GM20431 (cell line): ENCODE measurements around the gene DDHD1.
"Not testable (repeated sequence)": the region's sequence is repeated elsewhere in the genome, so short reads cannot be mapped to it uniquely, and the experiment has no call there.

Experiments
- in situ Hi-C: fragments of 300-500 bp; cut with MseI, MboI; formaldehyde crosslinking; loops from one replicate; pipeline ENCODE4 v1.15.0; 2020; ENCODE audit warnings: low sequenced_read_pairs; ENCODE audit not compliant: unreplicated experiment

DDHD1 gene

GRCh38 chr14:53109105-53110041 is 43.8 kb downstream of the DDHD1 start:
- in situ Hi-C loops = no loop called here

GRCh38 chr14:53108292-53109104 is 44.6 kb downstream of the DDHD1 start:
- in situ Hi-C loops = no loop called here

- in situ Hi-C loops = no loop called here
These were observed 46.4 kb downstream of the DDHD1 start for GRCh38 chr14:53106768-53107167.

GRCh38 chr14:53103636-53104340 is 49.3 kb downstream of the DDHD1 start:
- in situ Hi-C loops = no loop called here

- in situ Hi-C loops = no loop called here
These were observed 59.9 kb downstream of the DDHD1 start for GRCh38 chr14:53093206-53093605.

GRCh38 chr14:53090853-53091252 is 62.3 kb downstream of the DDHD1 start:
- in situ Hi-C loops = no loop called here

GRCh38 chr14:53084954-53085353 is 68.2 kb downstream of the DDHD1 start:
- in situ Hi-C loops = not testable (repeated sequence)

- in situ Hi-C loops = no loop called here
These were observed 88.6 kb downstream of the DDHD1 start for GRCh38 chr14:53064475-53064874.

GRCh38 chr14:53062856-53063255 is 90.3 kb downstream of the DDHD1 start:
- in situ Hi-C loops = no loop called here

GRCh38 chr14:53060046-53060445 is 93.1 kb downstream of the DDHD1 start:
- in situ Hi-C loops = no loop called here

- in situ Hi-C loops = no loop called here
These were observed 98.1 kb downstream of the DDHD1 start for GRCh38 chr14:53055003-53055402.

GRCh38 chr14:53054457-53054856 is 98.7 kb downstream of the DDHD1 start:
- in situ Hi-C loops = no loop called here

GRCh38 chr14:53048631-53049030 is 104.5 kb downstream of the DDHD1 start:
- in situ Hi-C loops = no loop called here

GRCh38 chr14:53047307-53048069 is 105.6 kb downstream of the DDHD1 start:
- in situ Hi-C loops = no loop called here

- in situ Hi-C loops = no loop called here
These were observed 108.6 kb downstream of the DDHD1 start for GRCh38 chr14:53044486-53044885.

GRCh38 chr14:53043027-53043581 is 110.0 kb downstream of the DDHD1 start:
- in situ Hi-C loops = no loop called here

- in situ Hi-C loops = no loop called here
These were observed 110.6 kb downstream of the DDHD1 start for GRCh38 chr14:53042480-53042879.

- in situ Hi-C loops = no loop called here
These were observed 112.1 kb downstream of the DDHD1 start for GRCh38 chr14:53041067-53041466.

GRCh38 chr14:53038629-53039028 is 114.5 kb downstream of the DDHD1 start:
- in situ Hi-C loops = no loop called here
